Mesenteric fat pad (tissue), 1 donor: Measurements from ENCODE around the gene ADAMTS3. TPM values are rescaled to one million over a fixed set of nuclear protein-coding genes. Genes with fewer than 3 reads are reported as not detected.

ENCODE experiments used
- DNase-seq: peaks from one replicate; pipeline ENCODE4 v3.0.0-alpha.2; 2020; ENCODE audit warnings: low spot score
- total RNA-seq: library from RNA; stranded (reverse); fragmentation: NEBNext Ultra II Directional; extraction: Animal tissue kit (Norgen Biotek cat#: 25700); gene quantifications from one replicate; pipeline ENCODE4 v1.2.1, GENCODE V29; 2021
- donor health status: DM: yes; HTN: yes; CAD: no.

The ADAMTS3 gene
- total RNA-seq, 1 donor from 2014 or later: 2.1 TPM

- no peak for DNase-seq
Observed at GRCh38 chr4:72301759-72302158, 267.3 kb downstream of the ADAMTS3 start.

DNA sequence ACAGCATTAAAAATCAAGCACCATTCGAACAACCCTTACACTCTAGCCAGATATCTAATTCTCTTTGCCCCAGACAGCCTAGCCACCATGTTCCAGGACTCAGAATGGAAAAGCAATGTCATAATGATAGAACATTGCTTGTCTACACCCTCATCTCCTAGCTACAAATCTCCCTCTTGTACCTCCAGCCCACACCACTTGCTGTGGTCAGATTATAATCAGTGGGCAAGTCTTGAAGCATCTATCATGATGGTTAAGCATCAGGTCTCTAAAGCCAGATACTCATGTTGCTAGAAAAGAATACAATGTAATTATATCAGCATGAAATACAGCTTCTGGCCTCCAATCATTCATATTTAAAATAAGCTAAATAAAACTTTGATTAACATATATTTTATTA is 268.9 kb downstream of the ADAMTS3 start:
- DNase-seq: no peak

DNA sequence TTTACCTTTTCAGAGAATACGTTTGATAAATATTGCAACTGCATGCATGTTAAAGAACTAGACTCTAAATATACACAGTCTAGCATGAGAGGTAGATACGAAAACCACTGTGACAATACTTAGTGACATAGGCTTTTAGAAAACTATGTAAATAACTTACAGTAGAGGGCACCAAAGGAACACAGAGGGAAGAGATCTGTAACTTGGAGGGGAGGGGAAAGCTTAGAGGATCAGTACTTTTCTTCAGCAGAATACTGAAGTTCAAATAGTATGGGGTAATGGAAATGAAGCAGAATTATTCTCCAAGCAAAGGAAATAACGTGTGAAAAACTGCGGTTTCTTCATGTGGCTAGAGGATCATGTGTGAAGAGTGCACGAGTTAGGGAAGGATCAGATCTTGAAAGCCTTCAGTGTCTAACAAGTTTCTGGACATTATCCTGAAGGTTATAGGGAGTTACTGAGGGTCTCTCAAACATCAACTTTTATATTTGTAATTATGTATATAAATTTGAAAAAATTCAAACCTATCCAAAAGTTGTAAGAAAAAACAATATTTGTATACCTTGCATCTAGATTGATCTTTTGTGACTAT is 273.0 kb downstream of the ADAMTS3 start:
- DNase-seq: no peak

GRCh38 chr4:72290737-72291136 is 278.3 kb downstream of the ADAMTS3 start:
- no peak for DNase-seq

DNA sequence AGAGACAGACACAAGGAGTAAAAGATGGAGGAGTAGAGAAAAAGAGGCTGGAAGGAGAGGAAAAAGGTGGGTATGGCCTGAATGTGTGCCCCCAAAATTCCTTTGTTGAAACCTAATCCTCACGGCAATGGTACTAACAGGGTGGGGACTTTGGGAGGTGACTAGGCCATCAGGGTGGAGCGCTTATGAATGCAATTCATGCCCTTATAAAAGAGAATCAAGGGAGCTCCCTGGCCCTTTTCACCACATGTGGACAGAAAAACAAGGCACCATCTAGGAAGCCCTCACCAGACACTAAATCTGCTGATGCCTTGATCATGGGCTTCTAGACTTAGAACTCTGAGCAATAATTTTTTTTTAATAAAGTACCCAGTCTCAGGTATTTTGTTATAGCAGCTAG is 282.1 kb downstream of the ADAMTS3 start:
- no peak for DNase-seq

DNA sequence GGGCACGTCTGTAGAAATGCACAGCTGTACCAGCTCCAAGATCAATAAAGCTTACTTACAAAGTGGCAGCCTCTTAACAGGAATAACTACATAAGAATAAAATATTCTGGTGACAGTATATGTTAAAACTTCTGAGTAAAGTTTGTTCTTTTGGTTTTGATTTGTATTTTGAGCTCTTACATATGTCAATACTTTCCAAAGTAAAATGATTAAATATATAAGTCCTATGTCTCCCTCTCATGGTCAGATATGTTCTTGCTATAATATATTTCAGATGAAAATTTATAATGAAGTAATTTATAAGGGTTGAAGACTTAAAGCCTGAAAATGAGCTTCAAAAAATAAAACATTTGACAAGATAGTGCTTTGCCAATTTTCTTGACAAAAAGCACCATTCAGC is 282.8 kb downstream of the ADAMTS3 start:
- no peak for DNase-seq

- DNase-seq: no peak
Observed at GRCh38 chr4:72283357-72283756, 285.7 kb downstream of the ADAMTS3 start.

- DNase-seq: no peak
Observed at GRCh38 chr4:72280252-72280651, 288.8 kb downstream of the ADAMTS3 start.

- DNase-seq: no peak
Observed at GRCh38 chr4:72275381-72275780, 293.6 kb downstream of the ADAMTS3 start.

DNA sequence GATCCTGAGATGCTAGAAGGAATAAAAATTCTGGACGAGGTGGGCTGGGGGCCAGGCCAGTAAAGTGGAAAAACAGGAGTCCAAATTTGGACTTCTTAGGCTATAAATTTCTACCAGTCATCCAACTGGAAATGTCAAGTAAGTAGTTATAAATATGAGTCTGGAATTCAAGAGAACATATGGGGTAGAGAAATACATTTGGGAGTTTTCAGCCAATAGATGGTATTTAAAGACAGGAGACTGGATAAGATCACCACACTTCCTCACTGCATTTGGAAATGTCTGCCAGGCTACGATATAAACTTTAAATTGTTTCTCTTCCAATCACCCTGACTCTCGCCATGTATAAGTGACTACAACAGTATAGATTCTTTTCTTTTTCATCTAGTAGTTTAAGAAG is 294.8 kb downstream of the ADAMTS3 start:
- DNase-seq: no peak

GRCh38 chr4:72255269-72255668 is 313.8 kb downstream of the ADAMTS3 start:
- no peak for DNase-seq

- no peak for DNase-seq
Observed at GRCh38 chr4:72243641-72244040, 325.4 kb downstream of the ADAMTS3 start.

- no peak for DNase-seq
Observed at GRCh38 chr4:72239487-72240116, 329.4 kb downstream of the ADAMTS3 start.
